Measurements from ENCODE around the gene RNF43.

Gene RNF43

GRCh38 chr17:58369214-58370031 lies 47.9 kb downstream of the RNF43 start:
- FAIRE-seq (peak; percentile 61), DNase-seq (ENCODE audit: insufficient read length, low spot score) (no peak)
- no peak for TF ChIP-seq TAF1 (IDR thresholded peaks at IDR 0.05; ENCODE audit: low read depth, low read length)
- TF ChIP-seq POLR2A (IDR thresholded peaks at IDR 0.05; ENCODE audit: low read depth, low read length): 0 out of 2 replicates have a peak, but pooled peaks have one; percentile 23

GRCh38 chr17:58368860-58369213 lies 48.5 kb downstream of the RNF43 start:
- no peak for DNase-seq (ENCODE audit: insufficient read length, low spot score)
- peak; percentile 61 for FAIRE-seq
- TF ChIP-seq POLR2AphosphoS5 (IDR thresholded peaks at IDR 0.05; ENCODE audit: low read depth, low read length): no peak
- 0 out of 2 replicates have a peak, but pooled peaks have one; percentile 7 for TF ChIP-seq SPI1 (IDR thresholded peaks at IDR 0.05; ENCODE audit: low read depth, low read length)

All from GM12891 (cell line).